ENCODE data around the gene CSTF1. TPM values are rescaled to one million over a fixed set of nuclear protein-coding genes. Genes with fewer than 3 reads are reported as not detected.

The CSTF1 gene
- total RNA-seq, 4 donors from 2014 or later = 4.8 to 28.9 (median 14.3) TPM

GRCh38 chr20:56429502-56429901 lies 37.1 kb downstream of the CSTF1 start:
- H3K4me3 ChIP-seq = peak overlapping the region in 1 of 4 donors; percentile 19
- TF ChIP-seq POLR2A (IDR thresholded peaks at IDR 0.05) (no peak), CTCF (IDR thresholded peaks at IDR 0.05) (no peak)
- no peak for DNase-seq
- H3K4me1 ChIP-seq = peaks cover 0 to 5% (median 2%) of the 10 kb centered on the region in 4 donors
- peak overlapping the region in 1 of 4 donors; percentile 13 for H3K27ac ChIP-seq
- H3K27me3 ChIP-seq = no peaks in the 10 kb centered on the region
- H3K36me3 ChIP-seq = no peaks in the 10 kb centered on the region
- H3K9me3 ChIP-seq = no peaks in the 10 kb centered on the region

- no peak for TF ChIP-seq CTCF (IDR thresholded peaks at IDR 0.05)
- TF ChIP-seq POLR2A (IDR thresholded peaks at IDR 0.05) = no peak
- peaks cover 0 to 5% (median 2%) of the 10 kb centered on the region in 4 donors for H3K4me1 ChIP-seq
- no peaks in the 10 kb centered on the region for H3K36me3 ChIP-seq
- no peak overlapping the region for H3K4me3 ChIP-seq
- no peaks in the 10 kb centered on the region for H3K27me3 ChIP-seq
- H3K9me3 ChIP-seq = no peaks in the 10 kb centered on the region
- H3K27ac ChIP-seq = no peak overlapping the region
- no peak for DNase-seq
Observed at GRCh38 chr20:56429941-56430340, 37.5 kb downstream of the CSTF1 start.

GRCh38 chr20:56430461-56430860 lies 38.0 kb downstream of the CSTF1 start:
- TF ChIP-seq POLR2A (IDR thresholded peaks at IDR 0.05) (no peak), CTCF (IDR thresholded peaks at IDR 0.05) (no peak)
- Histone ChIP-seq H3K36me3 (no peaks in the 10 kb centered on the region), H3K9me3 (no peaks in the 10 kb centered on the region), H3K4me3 (no peak overlapping the region), H3K27me3 (no peaks in the 10 kb centered on the region), H3K4me1 (peaks cover 0 to 5% (median 2%) of the 10 kb centered on the region in 4 donors), H3K27ac (no peak overlapping the region)
- no peak for DNase-seq

- no peaks in the 10 kb centered on the region for H3K9me3 ChIP-seq
- H3K36me3 ChIP-seq = no peaks in the 10 kb centered on the region
- H3K27me3 ChIP-seq = no peaks in the 10 kb centered on the region
- no peak overlapping the region for H3K27ac ChIP-seq
- H3K4me1 ChIP-seq = peaks cover 0 to 5% (median 2%) of the 10 kb centered on the region in 4 donors
- TF ChIP-seq POLR2A (IDR thresholded peaks at IDR 0.05) (no peak), CTCF (IDR thresholded peaks at IDR 0.05) (no peak)
- DNase-seq = no peak
- H3K4me3 ChIP-seq = no peak overlapping the region
Observed at GRCh38 chr20:56430957-56431356, 38.5 kb downstream of the CSTF1 start.

- TF ChIP-seq POLR2A (IDR thresholded peaks at IDR 0.05) (no peak), CTCF (IDR thresholded peaks at IDR 0.05) (no peak)
- Histone ChIP-seq H3K27me3 (no peaks in the 10 kb centered on the region), H3K27ac (no peak overlapping the region), H3K9me3 (no peaks in the 10 kb centered on the region), H3K36me3 (no peaks in the 10 kb centered on the region), H3K4me3 (no peak overlapping the region), H3K4me1 (peaks cover 0 to 5% (median 2%) of the 10 kb centered on the region in 4 donors)
- no peak for DNase-seq
Observed at GRCh38 chr20:56431471-56431870, 39.0 kb downstream of the CSTF1 start.

All from Peyer's patch (tissue), 4 donors.